HCT116 (cell line): ENCODE data around the gene CAT.

Experiments used
- EZH2phosphoT487 ChIP-seq: fragments of 200-600 bp; IDR thresholded peaks from 2 replicates; pipeline ENCODE4 v1.6.1; 2018; ENCODE audit warnings: antibody characterized with exemption, borderline replicate concordance
- POLR2A ChIP-seq: IDR thresholded peaks from 2 replicates; pipeline ENCODE4 v1.7.0; 2011; ENCODE audit warnings: borderline replicate concordance; ENCODE audit not compliant: insufficient read depth, insufficient read length; ENCODE audit errors: extremely low read depth
- TCF7L2 ChIP-seq: IDR thresholded peaks from 2 replicates; pipeline ENCODE4 v1.7.0; 2011; ENCODE audit warnings: borderline replicate concordance, inconsistent platforms; ENCODE audit not compliant: insufficient read depth, insufficient read length; ENCODE audit errors: extremely low read depth
- ZNF274 ChIP-seq: fragments of 200-500 bp; sonication (Bioruptor generic); IDR thresholded peaks from 2 replicates; pipeline ENCODE4 v1.6.1; 2014; ENCODE audit warnings: mild to moderate bottlenecking, low read depth, low read length, inconsistent platforms
- TF ChIP-seq, protein P1 (sequence below), 3 experiments: fragments of 200-600 bp in 1 of 3; sonication (generic) in 1 of 3; IDR thresholded peaks in 2 of 3; conservative IDR thresholded peaks in 1 of 3; 2 replicates each; pipeline ENCODE4 v1.5.1; 2012 to 2017; ENCODE audit warnings: low read depth in 2 of 3, low read length in 2 of 3, antibody characterized with exemption in 1 of 3, borderline replicate concordance in 1 of 3, control low read depth in 1 of 3, mild to moderate bottlenecking in 1 of 3, mixed read lengths in 1 of 3, mixed run types in 1 of 3, moderate library complexity in 1 of 3; ENCODE audit not compliant: insufficient read depth in 1 of 3

GRCh38 chr11:34444428-34444827 is 5.7 kb downstream of the CAT start:
- TF ChIP-seq, protein P1, sequence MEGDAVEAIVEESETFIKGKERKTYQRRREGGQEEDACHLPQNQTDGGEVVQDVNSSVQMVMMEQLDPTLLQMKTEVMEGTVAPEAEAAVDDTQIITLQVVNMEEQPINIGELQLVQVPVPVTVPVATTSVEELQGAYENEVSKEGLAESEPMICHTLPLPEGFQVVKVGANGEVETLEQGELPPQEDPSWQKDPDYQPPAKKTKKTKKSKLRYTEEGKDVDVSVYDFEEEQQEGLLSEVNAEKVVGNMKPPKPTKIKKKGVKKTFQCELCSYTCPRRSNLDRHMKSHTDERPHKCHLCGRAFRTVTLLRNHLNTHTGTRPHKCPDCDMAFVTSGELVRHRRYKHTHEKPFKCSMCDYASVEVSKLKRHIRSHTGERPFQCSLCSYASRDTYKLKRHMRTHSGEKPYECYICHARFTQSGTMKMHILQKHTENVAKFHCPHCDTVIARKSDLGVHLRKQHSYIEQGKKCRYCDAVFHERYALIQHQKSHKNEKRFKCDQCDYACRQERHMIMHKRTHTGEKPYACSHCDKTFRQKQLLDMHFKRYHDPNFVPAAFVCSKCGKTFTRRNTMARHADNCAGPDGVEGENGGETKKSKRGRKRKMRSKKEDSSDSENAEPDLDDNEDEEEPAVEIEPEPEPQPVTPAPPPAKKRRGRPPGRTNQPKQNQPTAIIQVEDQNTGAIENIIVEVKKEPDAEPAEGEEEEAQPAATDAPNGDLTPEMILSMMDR (IDR thresholded peaks at IDR 0.05 in 2 of 3, conservative IDR thresholded peaks at IDR 0.05 in 1 of 3; ENCODE audit: borderline replicate concordance in 1 of 3, insufficient read depth in 1 of 3, low read depth in 2 of 3, low read length in 2 of 3), result no peak
- TF ChIP-seq EZH2phosphoT487 (no peak), POLR2A (no peak), TCF7L2 (no peak), ZNF274 (no peak)
